ENCODE data around the gene EDEM3.

GRCh38 chr1:184709418-184709817 lies 45.2 kb downstream of the EDEM3 start:
- TF ChIP-seq, protein P1, sequence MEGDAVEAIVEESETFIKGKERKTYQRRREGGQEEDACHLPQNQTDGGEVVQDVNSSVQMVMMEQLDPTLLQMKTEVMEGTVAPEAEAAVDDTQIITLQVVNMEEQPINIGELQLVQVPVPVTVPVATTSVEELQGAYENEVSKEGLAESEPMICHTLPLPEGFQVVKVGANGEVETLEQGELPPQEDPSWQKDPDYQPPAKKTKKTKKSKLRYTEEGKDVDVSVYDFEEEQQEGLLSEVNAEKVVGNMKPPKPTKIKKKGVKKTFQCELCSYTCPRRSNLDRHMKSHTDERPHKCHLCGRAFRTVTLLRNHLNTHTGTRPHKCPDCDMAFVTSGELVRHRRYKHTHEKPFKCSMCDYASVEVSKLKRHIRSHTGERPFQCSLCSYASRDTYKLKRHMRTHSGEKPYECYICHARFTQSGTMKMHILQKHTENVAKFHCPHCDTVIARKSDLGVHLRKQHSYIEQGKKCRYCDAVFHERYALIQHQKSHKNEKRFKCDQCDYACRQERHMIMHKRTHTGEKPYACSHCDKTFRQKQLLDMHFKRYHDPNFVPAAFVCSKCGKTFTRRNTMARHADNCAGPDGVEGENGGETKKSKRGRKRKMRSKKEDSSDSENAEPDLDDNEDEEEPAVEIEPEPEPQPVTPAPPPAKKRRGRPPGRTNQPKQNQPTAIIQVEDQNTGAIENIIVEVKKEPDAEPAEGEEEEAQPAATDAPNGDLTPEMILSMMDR (IDR thresholded peaks at IDR 0.05; ENCODE audit: poor library complexity, severe bottlenecking): no peak
- no peak for TF ChIP-seq EZH2 (IDR thresholded peaks at IDR 0.05; ENCODE audit: borderline replicate concordance, insufficient read depth, low read length, poor library complexity, severe bottlenecking)
- no peak for TF ChIP-seq POLR2AphosphoS5 (IDR thresholded peaks at IDR 0.05)
- no peak for TF ChIP-seq RAD21 (conservative IDR thresholded peaks at IDR 0.05)
- TF ChIP-seq MXI1 (conservative IDR thresholded peaks at IDR 0.05; ENCODE audit: poor library complexity, severe bottlenecking): no peak
- TF ChIP-seq TAF1 (IDR thresholded peaks at IDR 0.05; ENCODE audit: low read depth): no peak
- TF ChIP-seq EP300 (conservative IDR thresholded peaks at IDR 0.05; ENCODE audit: poor library complexity, severe bottlenecking): no peak
